OCI-LY1 (cell line): ENCODE data around the gene PCA3.

Experiments used
- CTCF ChIP-seq: fragments of 200-600 bp; sonication (generic), shearing (Covaris generic); IDR thresholded peaks from 2 replicates; pipeline ENCODE4 v1.5.1; 2017; ENCODE audit warnings: mild to moderate bottlenecking, antibody characterized with exemption, low read length, moderate library complexity, mixed read lengths
- EZH2 ChIP-seq: fragments of 200-600 bp; sonication (generic), shearing (Covaris generic); IDR thresholded peaks from 2 replicates; pipeline ENCODE4 v1.8.0; 2017; ENCODE audit warnings: borderline replicate concordance, mixed run types, mild to moderate bottlenecking, antibody characterized with exemption, low read length, moderate library complexity, mixed read lengths

- TF ChIP-seq CTCF (no peak), EZH2 (no peak)
Observed at GRCh38 chr9:76733096-76733495, 31.1 kb upstream of the PCA3 start.
